Astrocyte (in vitro differentiated cells and primary cell): Measurements from ENCODE around the gene PVALEF.

Experiments
- CTCF ChIP-seq: IDR thresholded peaks from 2 replicates; pipeline ENCODE4 v1.5.1; 2011; ENCODE audit warnings: low read depth, mild to moderate bottlenecking, inconsistent platforms, low read length, moderate library complexity; ENCODE audit not compliant: insufficient read depth
- EZH2 ChIP-seq: IDR thresholded peaks from 2 replicates; pipeline ENCODE4 v1.6.1; 2012; ENCODE audit warnings: mild to moderate bottlenecking, low read length, inconsistent platforms; ENCODE audit not compliant: insufficient read depth

- TF ChIP-seq EZH2 (no peak), CTCF (no peak)
Measured at GRCh38 chr17:81131486-81132196, 33.7 kb upstream of the PVALEF start.
